NT2/D1 (cell line): Measurements from ENCODE around the gene UQCC2.

Experiments used
- YY1 ChIP-seq: IDR thresholded peaks from 2 replicates; pipeline ENCODE4 v1.6.1; 2011; ENCODE audit not compliant: insufficient read length, insufficient read depth
- ZNF274 ChIP-seq: IDR thresholded peaks from 2 replicates; pipeline ENCODE4 v1.6.1; 2011; ENCODE audit warnings: mild to moderate bottlenecking, low read depth, low read length

GRCh38 chr6:33695451-33695887 is 16.0 kb downstream of the UQCC2 start:
- no peak for TF ChIP-seq ZNF274
- TF ChIP-seq YY1 = no peak
